ENCODE data around the gene STK11. TPM values are rescaled to one million over a fixed set of nuclear protein-coding genes. Genes with fewer than 3 reads are reported as not detected.

STK11 gene
- polyA plus RNA-seq, 2 of the 4 experiments (the other 2 are of a cell fraction), result 16.2 to 33.6 TPM

DNA sequence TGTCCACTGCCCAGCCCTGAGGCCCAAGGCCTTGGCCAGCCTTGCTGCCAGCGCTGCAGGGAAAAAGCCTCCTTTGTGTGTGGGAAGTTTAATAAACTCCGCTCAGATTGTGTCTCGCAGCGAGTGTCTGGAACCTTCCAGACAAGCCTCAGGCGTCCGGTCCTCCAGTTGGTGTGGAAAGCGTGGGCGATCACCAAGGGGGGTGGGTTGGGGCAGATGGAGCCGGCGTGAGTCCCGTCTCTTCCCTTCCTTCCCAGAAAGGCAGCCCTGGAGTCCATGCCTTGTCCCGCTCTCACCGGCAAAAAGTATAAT lies 4.6 kb downstream of the STK11 start (continued):
- TF ChIP-seq CBX2 (IDR thresholded peaks at IDR 0.05; ENCODE audit: borderline replicate concordance, low read depth), result no peak
- no peak for TF ChIP-seq EP300 (IDR thresholded peaks at IDR 0.05)
- TF ChIP-seq ZC3H11A (IDR thresholded peaks at IDR 0.05), result no peak
- no peak for TF ChIP-seq SMC3 (IDR thresholded peaks at IDR 0.05)
- no peak for TF ChIP-seq RAD21 (conservative IDR thresholded peaks at IDR 0.05 in 1 of 2, IDR thresholded peaks at IDR 0.05 in 1 of 2)
- TF ChIP-seq CHD2 (IDR thresholded peaks at IDR 0.05; ENCODE audit: low read length, partially characterized antibody), result no peak
- TF ChIP-seq RCOR1 (IDR thresholded peaks at IDR 0.05; ENCODE audit: low read depth, low read length), result no peak
- TF ChIP-seq, protein P1, sequence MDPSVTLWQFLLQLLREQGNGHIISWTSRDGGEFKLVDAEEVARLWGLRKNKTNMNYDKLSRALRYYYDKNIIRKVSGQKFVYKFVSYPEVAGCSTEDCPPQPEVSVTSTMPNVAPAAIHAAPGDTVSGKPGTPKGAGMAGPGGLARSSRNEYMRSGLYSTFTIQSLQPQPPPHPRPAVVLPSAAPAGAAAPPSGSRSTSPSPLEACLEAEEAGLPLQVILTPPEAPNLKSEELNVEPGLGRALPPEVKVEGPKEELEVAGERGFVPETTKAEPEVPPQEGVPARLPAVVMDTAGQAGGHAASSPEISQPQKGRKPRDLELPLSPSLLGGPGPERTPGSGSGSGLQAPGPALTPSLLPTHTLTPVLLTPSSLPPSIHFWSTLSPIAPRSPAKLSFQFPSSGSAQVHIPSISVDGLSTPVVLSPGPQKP (IDR thresholded peaks at IDR 0.05; ENCODE audit: low read depth, low read length), result no peak
- TF ChIP-seq EHMT2 (IDR thresholded peaks at IDR 0.05; ENCODE audit: low read depth), result no peak
- TF ChIP-seq NPAS2 (CRISPR knock-in tag; IDR thresholded peaks at IDR 0.05; ENCODE audit: borderline replicate concordance), result no peak

DNA sequence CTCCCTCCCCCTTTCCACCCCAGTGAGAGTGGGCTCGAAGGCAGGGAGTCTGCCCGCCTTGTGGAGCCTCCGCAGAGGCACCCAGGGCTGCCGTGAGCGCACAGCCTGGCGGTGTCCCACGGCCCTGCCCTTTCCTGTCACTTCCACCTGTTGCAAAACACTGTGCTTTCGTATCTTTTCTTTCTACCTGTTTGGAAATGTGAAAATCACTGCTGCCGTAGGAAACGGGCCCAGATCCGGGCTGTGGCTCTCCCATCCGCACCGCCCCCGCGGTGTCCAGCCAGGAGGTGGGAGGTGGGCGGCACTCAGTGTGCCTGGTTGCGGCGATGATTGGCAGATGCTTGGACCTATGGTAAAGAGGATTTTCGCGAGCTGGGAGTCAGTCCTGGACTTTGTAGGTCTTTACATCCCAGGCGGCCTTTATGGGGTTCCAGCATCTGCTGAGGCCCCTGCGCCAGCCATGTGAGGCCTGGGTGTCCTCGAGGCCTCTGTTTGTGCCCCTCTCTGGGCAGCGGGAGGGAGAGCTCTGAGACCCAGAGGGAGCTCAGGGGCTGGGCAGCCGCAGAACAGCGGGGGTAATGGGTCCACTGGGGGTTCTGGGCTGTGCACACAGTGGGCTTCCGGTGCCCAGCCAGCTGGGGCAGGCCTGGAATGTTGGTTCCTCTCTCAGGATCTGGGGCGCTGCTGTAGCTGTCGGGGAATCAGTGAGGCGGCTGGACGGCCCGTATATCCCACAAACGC lies 6.1 kb downstream of the STK11 start:
- CTCF ChIA-PET, result interaction anchor here (0.6 to 3.5 kb wide), 6 partner anchors 9 to 98 kb away, joined by 3 to 19 read pairs (median 4); no protein-coding TSS in a partner anchor
- no peak overlapping the region for H3K4me3 ChIP-seq
- peaks cover 38% of the 10 kb centered on the region for H3K4me1 ChIP-seq
- 97% methylated on average over 28 of the region's 33 CpGs for WGBS (ENCODE audit: missing lambda C conversion rate)
- ATAC-seq (no peak), DNase-seq (ENCODE audit: low read depth in 1 of 2, low spot score in 1 of 2) (peak in 1 of 2 experiments; percentile 47), FAIRE-seq (no peak)
- POLR2A ChIA-PET, result no interaction called here
- H3K9me3 ChIP-seq, result no peaks in the 10 kb centered on the region
- H3K4me2 ChIP-seq, result no peak overlapping the region
- no peak overlapping the region for H3K27ac ChIP-seq
- TF ChIP-seq, protein P2, sequence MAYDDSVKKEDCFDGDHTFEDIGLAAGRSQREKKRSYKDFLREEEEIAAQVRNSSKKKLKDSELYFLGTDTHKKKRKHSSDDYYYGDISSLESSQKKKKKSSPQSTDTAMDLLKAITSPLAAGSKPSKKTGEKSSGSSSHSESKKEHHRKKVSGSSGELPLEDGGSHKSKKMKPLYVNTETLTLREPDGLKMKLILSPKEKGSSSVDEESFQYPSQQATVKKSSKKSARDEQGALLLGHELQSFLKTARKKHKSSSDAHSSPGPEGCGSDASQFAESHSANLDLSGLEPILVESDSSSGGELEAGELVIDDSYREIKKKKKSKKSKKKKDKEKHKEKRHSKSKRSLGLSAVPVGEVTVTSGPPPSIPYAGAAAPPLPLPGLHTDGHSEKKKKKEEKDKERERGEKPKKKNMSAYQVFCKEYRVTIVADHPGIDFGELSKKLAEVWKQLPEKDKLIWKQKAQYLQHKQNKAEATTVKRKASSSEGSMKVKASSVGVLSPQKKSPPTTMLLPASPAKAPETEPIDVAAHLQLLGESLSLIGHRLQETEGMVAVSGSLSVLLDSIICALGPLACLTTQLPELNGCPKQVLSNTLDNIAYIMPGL (CRISPR knock-in tag; IDR thresholded peaks at IDR 0.05; ENCODE audit: borderline replicate concordance), result no peak
- no peak for TF ChIP-seq JUN (IDR thresholded peaks at IDR 0.05)
- no peak for TF ChIP-seq FOSB (CRISPR knock-in tag; IDR thresholded peaks at IDR 0.05)
- no peak for TF ChIP-seq RCOR1 (IDR thresholded peaks at IDR 0.05; ENCODE audit: low read depth, low read length)
- TF ChIP-seq, protein P3, sequence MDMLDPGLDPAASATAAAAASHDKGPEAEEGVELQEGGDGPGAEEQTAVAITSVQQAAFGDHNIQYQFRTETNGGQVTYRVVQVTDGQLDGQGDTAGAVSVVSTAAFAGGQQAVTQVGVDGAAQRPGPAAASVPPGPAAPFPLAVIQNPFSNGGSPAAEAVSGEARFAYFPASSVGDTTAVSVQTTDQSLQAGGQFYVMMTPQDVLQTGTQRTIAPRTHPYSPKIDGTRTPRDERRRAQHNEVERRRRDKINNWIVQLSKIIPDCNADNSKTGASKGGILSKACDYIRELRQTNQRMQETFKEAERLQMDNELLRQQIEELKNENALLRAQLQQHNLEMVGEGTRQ (IDR thresholded peaks at IDR 0.05), result no peak
- no peak for TF ChIP-seq SREBF2 (IDR thresholded peaks at IDR 0.05)
- no peak for TF ChIP-seq EP300 (IDR thresholded peaks at IDR 0.05)
- TF ChIP-seq ZFP36 (IDR thresholded peaks at IDR 0.05; ENCODE audit: borderline replicate concordance, partially characterized antibody), result no peak
- TF ChIP-seq RAD21 (conservative IDR thresholded peaks at IDR 0.05 in 1 of 2, IDR thresholded peaks at IDR 0.05 in 1 of 2), result no peak
- TF ChIP-seq POLR2A (IDR thresholded peaks at IDR 0.05; ENCODE audit: low read length), result no peak
- no peak for TF ChIP-seq HOXA7 (CRISPR knock-in tag; IDR thresholded peaks at IDR 0.05)
- no peak for TF ChIP-seq MAFK (IDR thresholded peaks at IDR 0.05; ENCODE audit: partially characterized antibody)
- no peak for TF ChIP-seq SMC3 (IDR thresholded peaks at IDR 0.05)
- TF ChIP-seq, protein P4, sequence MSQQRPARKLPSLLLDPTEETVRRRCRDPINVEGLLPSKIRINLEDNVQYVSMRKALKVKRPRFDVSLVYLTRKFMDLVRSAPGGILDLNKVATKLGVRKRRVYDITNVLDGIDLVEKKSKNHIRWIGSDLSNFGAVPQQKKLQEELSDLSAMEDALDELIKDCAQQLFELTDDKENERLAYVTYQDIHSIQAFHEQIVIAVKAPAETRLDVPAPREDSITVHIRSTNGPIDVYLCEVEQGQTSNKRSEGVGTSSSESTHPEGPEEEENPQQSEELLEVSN (IDR thresholded peaks at IDR 0.05; ENCODE audit: borderline replicate concordance, low read depth), result no peak
- TF ChIP-seq, protein P5, sequence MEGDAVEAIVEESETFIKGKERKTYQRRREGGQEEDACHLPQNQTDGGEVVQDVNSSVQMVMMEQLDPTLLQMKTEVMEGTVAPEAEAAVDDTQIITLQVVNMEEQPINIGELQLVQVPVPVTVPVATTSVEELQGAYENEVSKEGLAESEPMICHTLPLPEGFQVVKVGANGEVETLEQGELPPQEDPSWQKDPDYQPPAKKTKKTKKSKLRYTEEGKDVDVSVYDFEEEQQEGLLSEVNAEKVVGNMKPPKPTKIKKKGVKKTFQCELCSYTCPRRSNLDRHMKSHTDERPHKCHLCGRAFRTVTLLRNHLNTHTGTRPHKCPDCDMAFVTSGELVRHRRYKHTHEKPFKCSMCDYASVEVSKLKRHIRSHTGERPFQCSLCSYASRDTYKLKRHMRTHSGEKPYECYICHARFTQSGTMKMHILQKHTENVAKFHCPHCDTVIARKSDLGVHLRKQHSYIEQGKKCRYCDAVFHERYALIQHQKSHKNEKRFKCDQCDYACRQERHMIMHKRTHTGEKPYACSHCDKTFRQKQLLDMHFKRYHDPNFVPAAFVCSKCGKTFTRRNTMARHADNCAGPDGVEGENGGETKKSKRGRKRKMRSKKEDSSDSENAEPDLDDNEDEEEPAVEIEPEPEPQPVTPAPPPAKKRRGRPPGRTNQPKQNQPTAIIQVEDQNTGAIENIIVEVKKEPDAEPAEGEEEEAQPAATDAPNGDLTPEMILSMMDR (IDR thresholded peaks at IDR 0.05), result no peak
- TF ChIP-seq GATA3 (IDR thresholded peaks at IDR 0.05; ENCODE audit: borderline replicate concordance), result no peak
- TF ChIP-seq BHLHE40 (IDR thresholded peaks at IDR 0.05; ENCODE audit: low read depth, low read length), result no peak
